IMR-90 (cell line): Measurements from ENCODE around the gene AQP12A. TPM values are rescaled to one million over a fixed set of nuclear protein-coding genes. Genes with fewer than 3 reads are reported as not detected.

Source experiments
- ATAC-seq: fragments of 200-7000 bp; cut with Tn5 transposase; 2 replicates; pipeline ENCODE4 v1.9.1; 2020; ENCODE audit warnings: low read depth, mild to moderate bottlenecking, moderate library complexity
- BruUV-seq: library from RNA; stranded (reverse); fragments of 400-500 nt; replicated peaks from 2 replicates; lab custom pipeline; 2021; lab: Mats Ljungman, UMichigan
- CTCF ChIA-PET: fragments of 300-600 bp; formaldehyde crosslinking; extraction: SDS; loops from one replicate; lab custom pipeline; 2021; ENCODE audit warnings: antibody characterized with exemption; lab: Yijun Ruan, JAX
- POLR2A ChIA-PET: fragments of 300-600 bp; sonication (Branson Sonifier 250); formaldehyde crosslinking; loops from one replicate; lab custom pipeline; 2022; ENCODE audit warnings: antibody characterized with exemption; ENCODE audit not compliant: unreplicated experiment; lab: Charles Lee
- DNase-seq: peaks from one replicate; pipeline ENCODE4 v3.0.0; 2013
- H2AFZ ChIP-seq: replicated peaks from 2 replicates; pipeline ENCODE3; 2013; ENCODE audit warnings: low read length, mild to moderate bottlenecking; ENCODE audit not compliant: poor library complexity
- H2AK5ac ChIP-seq: 2 replicates; pipeline ENCODE4 v1.6.1; 2013; ENCODE audit warnings: low read depth, low read length, inconsistent platforms
- H2AK9ac ChIP-seq: replicated peaks from 2 replicates; pipeline ENCODE3; 2013; ENCODE audit warnings: mild to moderate bottlenecking, low read depth, low read length, moderate library complexity; ENCODE audit not compliant: poor library complexity
- H2BK120ac ChIP-seq: 2 replicates; pipeline ENCODE4 v1.6.1; 2013; ENCODE audit warnings: low read depth, low read length, inconsistent platforms
- H2BK15ac ChIP-seq: 3 replicates; pipeline ENCODE4 v1.6.1; 2013; ENCODE audit warnings: low read depth, low read length, inconsistent platforms
- H2BK20ac ChIP-seq: 2 replicates; pipeline ENCODE4 v1.6.1; 2013; ENCODE audit warnings: low read depth, mild to moderate bottlenecking, inconsistent platforms, low read length, moderate library complexity
- H2BK5ac ChIP-seq: 2 replicates; pipeline ENCODE4 v1.6.1; 2013; ENCODE audit warnings: mild to moderate bottlenecking, low read depth, low read length, inconsistent platforms; ENCODE audit not compliant: poor library complexity, severe bottlenecking
- H3K14ac ChIP-seq: replicated peaks from 2 replicates; pipeline ENCODE4 v1.6.1; 2013; ENCODE audit warnings: low read depth, low read length, inconsistent platforms
- H3K18ac ChIP-seq: 2 replicates; pipeline ENCODE4 v1.6.1; 2013; ENCODE audit warnings: low read depth, low read length, control low read depth
- H3K23ac ChIP-seq: 2 replicates; pipeline ENCODE4 v1.6.1; 2013; ENCODE audit warnings: low read depth, low read length, inconsistent platforms
- H3K27ac ChIP-seq: 2 replicates; pipeline ENCODE4 v1.5.1; 2013; ENCODE audit warnings: mild to moderate bottlenecking, control low read depth, low read length; ENCODE audit not compliant: insufficient read depth
- H3K27me3 ChIP-seq: 2 replicates; pipeline ENCODE4 v1.6.1; 2013; ENCODE audit warnings: low read length; ENCODE audit not compliant: control insufficient read depth, insufficient read depth
- H3K36me3 ChIP-seq: 2 replicates; pipeline ENCODE4 v1.6.1; 2013; ENCODE audit warnings: low read length, mixed read lengths; ENCODE audit not compliant: control insufficient read depth, insufficient read depth
- H3K4ac ChIP-seq: 2 replicates; pipeline ENCODE4 v1.6.1; 2013; ENCODE audit warnings: low read depth, low read length, inconsistent platforms
- H3K4me1 ChIP-seq: 2 replicates; pipeline ENCODE4 v1.6.1; 2013; ENCODE audit warnings: low read length, mixed read lengths; ENCODE audit not compliant: control insufficient read depth, insufficient read depth
- H3K4me2 ChIP-seq: 2 replicates; pipeline ENCODE4 v1.6.1; 2013; ENCODE audit warnings: low read depth, mild to moderate bottlenecking, control low read depth, low read length, moderate library complexity
- H3K4me3 ChIP-seq: 2 replicates; pipeline ENCODE4 v1.5.1; 2013; ENCODE audit warnings: low read depth, mild to moderate bottlenecking, control low read depth, low read length, moderate library complexity; ENCODE audit not compliant: insufficient read depth
- H3K56ac ChIP-seq: 2 replicates; pipeline ENCODE4 v1.6.1; 2013; ENCODE audit warnings: low read length, inconsistent platforms; ENCODE audit not compliant: insufficient read depth; ENCODE audit errors: extremely low read depth
- H3K79me1 ChIP-seq, 2 experiments: 2 replicates each; pipeline ENCODE4 v1.6.1; 2013; ENCODE audit warnings: low read length in 2 of 2, inconsistent platforms in 1 of 2, low read depth in 1 of 2
- H3K9ac ChIP-seq: 2 replicates; pipeline ENCODE4 v1.6.1; 2013; ENCODE audit warnings: low read depth, low read length, control low read depth
- H3K9me1 ChIP-seq: 2 replicates; pipeline ENCODE4 v1.6.1; 2013; ENCODE audit warnings: low read length, inconsistent platforms; ENCODE audit not compliant: insufficient read depth
- H3K9me3 ChIP-seq: 2 replicates; pipeline ENCODE4 v1.6.1; 2013; ENCODE audit warnings: low read length; ENCODE audit not compliant: control insufficient read depth, insufficient read depth
- H4K20me1 ChIP-seq: 2 replicates; pipeline ENCODE4 v1.6.1; 2013; ENCODE audit warnings: low read length, inconsistent platforms; ENCODE audit not compliant: insufficient read depth
- H4K5ac ChIP-seq: 2 replicates; pipeline ENCODE4 v1.6.1; 2013; ENCODE audit warnings: mild to moderate bottlenecking, low read depth, low read length, control low read depth
- H4K8ac ChIP-seq, 2 experiments: 2 replicates each; pipeline ENCODE4 v1.6.1; 2013; ENCODE audit warnings: low read depth in 2 of 2, low read length in 2 of 2, control low read depth in 1 of 2, inconsistent platforms in 1 of 2
- H4K91ac ChIP-seq: 2 replicates; pipeline ENCODE4 v1.6.1; 2013; ENCODE audit warnings: low read depth, low read length, inconsistent platforms; ENCODE audit not compliant: insufficient read depth
- BHLHE40 ChIP-seq: fragments of 150-350 bp; IDR thresholded peaks from 2 replicates; pipeline ENCODE4 v1.6.1; 2016; ENCODE audit warnings: mild to moderate bottlenecking, low read depth, low read length
- CEBPB ChIP-seq: IDR thresholded peaks from 2 replicates; pipeline ENCODE4 v1.6.1; 2012; ENCODE audit warnings: low read depth, low read length, improper control_type of control experiment
- CHD1 ChIP-seq: IDR thresholded peaks from 2 replicates; pipeline ENCODE4 v1.6.1; 2012; ENCODE audit warnings: low read depth, low read length, improper control_type of control experiment
- CTCF ChIP-seq: conservative IDR thresholded peaks from 2 replicates; pipeline ENCODE4 v1.5.1; 2012; ENCODE audit warnings: mild to moderate bottlenecking, low read depth, low read length, improper control_type of control experiment
- ELK1 ChIP-seq: fragments of 150-350 bp; IDR thresholded peaks from 2 replicates; pipeline ENCODE4 v1.6.1; 2016; ENCODE audit warnings: low read depth, mild to moderate bottlenecking, low read length, moderate library complexity, borderline replicate concordance
- FOS ChIP-seq: fragments of 150-350 bp; IDR thresholded peaks from 2 replicates; pipeline ENCODE4 v1.6.1; 2016; ENCODE audit warnings: low read depth, low read length
- MAFK ChIP-seq: IDR thresholded peaks from 2 replicates; pipeline ENCODE4 v1.6.1; 2012; ENCODE audit warnings: low read depth, low read length, improper control_type of control experiment
- MAZ ChIP-seq: IDR thresholded peaks from 2 replicates; pipeline ENCODE4 v1.6.1; 2012; ENCODE audit warnings: low read depth, mild to moderate bottlenecking, low read length, improper control_type of control experiment, moderate library complexity, borderline replicate concordance
- NFE2L2 ChIP-seq: fragments of 150-350 bp; IDR thresholded peaks from 2 replicates; pipeline ENCODE4 v1.6.1; 2016; ENCODE audit warnings: low read depth, mild to moderate bottlenecking, low read length
- POLR2A ChIP-seq: IDR thresholded peaks from 2 replicates; pipeline ENCODE4 v1.6.1; 2012; ENCODE audit warnings: mild to moderate bottlenecking, low read depth, low read length
- RAD21 ChIP-seq: IDR thresholded peaks from 2 replicates; pipeline ENCODE4 v1.6.1; 2012; ENCODE audit warnings: low read length, improper control_type of control experiment
- RCOR1 ChIP-seq: IDR thresholded peaks from 2 replicates; pipeline ENCODE4 v1.6.1; 2012; ENCODE audit warnings: mild to moderate bottlenecking, low read length, improper control_type of control experiment; ENCODE audit not compliant: insufficient replicate concordance
- RFX5 ChIP-seq: IDR thresholded peaks from 2 replicates; pipeline ENCODE4 v1.8.0; 2012; ENCODE audit warnings: low read depth, mild to moderate bottlenecking, low read length, moderate library complexity
- USF2 ChIP-seq: fragments of 150-350 bp; IDR thresholded peaks from 2 replicates; pipeline ENCODE4 v1.6.1; 2017; ENCODE audit warnings: mild to moderate bottlenecking, antibody characterized with exemption, low read length, low read depth
- WGBS, 2 experiments: methylation state at CpG; one replicate each; pipeline versions ENCODE4 v1.1.5 to v1.1.7; 2013; ENCODE audit warnings: missing lambda C conversion rate in 2 of 2; ENCODE audit not compliant: insufficient read length in 1 of 2; ENCODE audit errors: extremely low coverage in 2 of 2; 5-methylcytosine and 5-hydroxymethylcytosine counted together
- dilution Hi-C: fragments of 300-500 bp; cut with HindIII; formaldehyde crosslinking; loops from one replicate; pipeline ENCODE4 v1.14.3; 2018; ENCODE audit warnings: low sequenced_read_pairs; ENCODE audit not compliant: unreplicated experiment
- in situ Hi-C: fragments of 300-500 bp; cut with MboI; formaldehyde crosslinking; loops from 3 replicates; pipeline ENCODE4 v1.14.3; 2019; ENCODE audit warnings: low sequenced_read_pairs, inconsistent platforms, mixed read lengths
- intact Hi-C: fragments of 100-400 bp; cut with micrococcal nuclease; formaldehyde crosslinking; loops from 2 replicates; pipeline ENCODE4 v1.10.0; 2022
- polyA plus RNA-seq, 3 experiments: library from polyadenylated mRNA; depleted of rRNA; stranded (reverse); fragments of >200 nt; gene quantifications; 2 replicates each; pipeline ENCODE4 v1.2.3, GENCODE V29; 2012; ENCODE audit warnings: low replicate concordance in 1 of 3
- total RNA-seq: library from RNA; depleted of rRNA; stranded (reverse); fragments of >200 nt; gene quantifications from 2 replicates; pipeline ENCODE4 v1.2.3, GENCODE V29; 2012

The AQP12A gene
- total and polyA plus RNA-seq, 2 of the 4 experiments (the other 2 are of a cell fraction): not detected

- CTCF ChIA-PET: interaction anchor here (0.8 kb wide), 1 partner anchor 190 kb away, joined by 3 read pairs; no protein-coding TSS in a partner anchor
- no peak overlapping the region for H2AK5ac ChIP-seq
- H3K36me3 ChIP-seq: no peaks in the 10 kb centered on the region
- H3K4me2 ChIP-seq: no peak overlapping the region
- no peak for TF ChIP-seq USF2
- no peak for TF ChIP-seq RCOR1
- TF ChIP-seq NFE2L2: no peak
- TF ChIP-seq FOS: no peak
- no peak for TF ChIP-seq BHLHE40
- TF ChIP-seq CHD1: no peak
- TF ChIP-seq CTCF: no peak
- TF ChIP-seq MAFK: no peak
- no peak for TF ChIP-seq RFX5
- no peak for TF ChIP-seq MAZ
- no peak for TF ChIP-seq ELK1
- TF ChIP-seq POLR2A: no peak
- no peak for TF ChIP-seq RAD21
- TF ChIP-seq CEBPB: no peak
- no TSS peak for BruUV-seq
- no peak overlapping the region for H4K5ac ChIP-seq
- intact Hi-C loops: loop anchor here (5.0 kb wide), 1 partner anchor 191 kb away; no protein-coding TSS in a partner anchor
- no peaks in the 10 kb centered on the region for H3K9me3 ChIP-seq
- no peak overlapping the region for H4K91ac ChIP-seq
- no peaks in the 10 kb centered on the region for H4K20me1 ChIP-seq
- WGBS, 2 experiments: 52% methylated on average over 3 of the region's 18 CpGs; no CpG with 5 or more reads in 1 of the 2 experiments
- H3K18ac ChIP-seq: no peak overlapping the region
- no peak overlapping the region for H2BK120ac ChIP-seq
- ATAC-seq (no peak), DNase-seq (no peak)
- no peaks in the 10 kb centered on the region for H3K79me1 ChIP-seq
- H2AK9ac ChIP-seq: no peak overlapping the region
- no peak overlapping the region for H4K8ac ChIP-seq
- H2BK5ac ChIP-seq: no peak overlapping the region
- H3K9me1 ChIP-seq: no peaks in the 10 kb centered on the region
- no peaks in the 10 kb centered on the region for H3K4me1 ChIP-seq
- H3K56ac ChIP-seq: no peak overlapping the region
- no peak overlapping the region for H3K9ac ChIP-seq
- H3K23ac ChIP-seq: no peak overlapping the region
- no peak overlapping the region for H2AFZ ChIP-seq
- peaks cover 33% of the 10 kb centered on the region for H3K27me3 ChIP-seq
- no peak overlapping the region for H3K4me3 ChIP-seq
- H2BK15ac ChIP-seq: no peak overlapping the region
- no peak overlapping the region for H2BK20ac ChIP-seq
- no peak overlapping the region for H3K27ac ChIP-seq
- POLR2A ChIA-PET: no interaction called here
- H3K4ac ChIP-seq: no peak overlapping the region
- no peak overlapping the region for H3K14ac ChIP-seq
- dilution Hi-C loops: no loop called here
- in situ Hi-C loops: no loop called here
Observed at GRCh38 chr2:240703417-240704341, 12.0 kb downstream of the AQP12A start.
